ENCODE results near the gene DSTYK.

The DSTYK gene

GRCh38 chr1:205208811-205209210 is 2.7 kb downstream of the DSTYK start:
- DNase-seq: no peak
- Histone ChIP-seq H3K27me3 (ENCODE audit: insufficient read depth, low read depth, severe bottlenecking) (no peaks in the 10 kb centered on the region), H3K27ac (no peak overlapping the region), H3K9me3 (ENCODE audit: severe bottlenecking) (no peaks in the 10 kb centered on the region), H3K36me3 (peaks cover 8% of the 10 kb centered on the region), H3K4me3 (ENCODE audit: low read depth, low read length) (no peak overlapping the region)
- TF ChIP-seq CTCF (IDR thresholded peaks at IDR 0.05; ENCODE audit: low read depth, low read length): no peak

GRCh38 chr1:205205055-205205454 is 6.4 kb downstream of the DSTYK start:
- no peak for TF ChIP-seq CTCF (IDR thresholded peaks at IDR 0.05; ENCODE audit: low read depth, low read length)
- H3K27ac ChIP-seq: no peak overlapping the region
- no peak for DNase-seq
- no peaks in the 10 kb centered on the region for H3K27me3 ChIP-seq (ENCODE audit: insufficient read depth, low read depth, severe bottlenecking)
- H3K36me3 ChIP-seq: peaks cover 2% of the 10 kb centered on the region
- H3K4me3 ChIP-seq (ENCODE audit: low read depth, low read length): no peak overlapping the region
- H3K9me3 ChIP-seq (ENCODE audit: severe bottlenecking): no peaks in the 10 kb centered on the region

- Histone ChIP-seq H3K36me3 (peaks cover 2% of the 10 kb centered on the region), H3K4me3 (ENCODE audit: low read depth, low read length) (no peak overlapping the region), H3K27ac (no peak overlapping the region), H3K9me3 (ENCODE audit: severe bottlenecking) (no peaks in the 10 kb centered on the region), H3K27me3 (ENCODE audit: insufficient read depth, low read depth, severe bottlenecking) (no peaks in the 10 kb centered on the region)
- no peak for TF ChIP-seq CTCF (IDR thresholded peaks at IDR 0.05; ENCODE audit: low read depth, low read length)
- DNase-seq: no peak
These were observed 7.0 kb downstream of the DSTYK start for GRCh38 chr1:205204552-205204951.

GRCh38 chr1:205199931-205200299 is 11.6 kb downstream of the DSTYK start:
- H3K36me3 ChIP-seq: no peaks in the 10 kb centered on the region; the same call in none of the 2 replicates
- no peak overlapping the region for H3K27ac ChIP-seq
- H3K9me3 ChIP-seq (ENCODE audit: severe bottlenecking): no peaks in the 10 kb centered on the region
- no peak for DNase-seq
- no peaks in the 10 kb centered on the region for H3K27me3 ChIP-seq (ENCODE audit: insufficient read depth, low read depth, severe bottlenecking)
- H3K4me3 ChIP-seq (ENCODE audit: low read depth, low read length): no peak overlapping the region
- no peak for TF ChIP-seq CTCF (IDR thresholded peaks at IDR 0.05; ENCODE audit: low read depth, low read length)

- no peaks in the 10 kb centered on the region; the same call in none of the 2 replicates for H3K36me3 ChIP-seq
- H3K27me3 ChIP-seq (ENCODE audit: insufficient read depth, low read depth, severe bottlenecking): no peaks in the 10 kb centered on the region
- no peak overlapping the region for H3K4me3 ChIP-seq (ENCODE audit: low read depth, low read length)
- H3K9me3 ChIP-seq (ENCODE audit: severe bottlenecking): no peaks in the 10 kb centered on the region
- H3K27ac ChIP-seq: no peak overlapping the region
- no peak for TF ChIP-seq CTCF (IDR thresholded peaks at IDR 0.05; ENCODE audit: low read depth, low read length)
- no peak for DNase-seq
These were observed 12.2 kb downstream of the DSTYK start for GRCh38 chr1:205199090-205199930.

- H3K4me3 ChIP-seq (ENCODE audit: low read depth, low read length): no peak overlapping the region
- DNase-seq: no peak
- peaks cover 4% of the 10 kb centered on the region for H3K36me3 ChIP-seq
- H3K27me3 ChIP-seq (ENCODE audit: insufficient read depth, low read depth, severe bottlenecking): no peaks in the 10 kb centered on the region
- H3K27ac ChIP-seq: peak overlapping the region; percentile 71
- no peaks in the 10 kb centered on the region for H3K9me3 ChIP-seq (ENCODE audit: severe bottlenecking)
- TF ChIP-seq CTCF (IDR thresholded peaks at IDR 0.05; ENCODE audit: low read depth, low read length): no peak
These were observed 19.2 kb downstream of the DSTYK start for GRCh38 chr1:205192287-205192686.
